Neural cell (in vitro differentiated cells): ENCODE data around the gene UROC1. TPM values are rescaled to one million over a fixed set of nuclear protein-coding genes. Genes with fewer than 3 reads are reported as not detected.

ENCODE experiments used
- H2AFZ ChIP-seq: fragments of 200-600, 300-800 bp; sonication (generic), shearing (Covaris generic); 2 replicates; pipeline ENCODE4 v1.6.0; 2014; ENCODE audit warnings: low read depth, mild to moderate bottlenecking, antibody characterized with exemption, low read length, moderate library complexity
- H3F3A ChIP-seq: fragments of 200-600 bp; shearing (Covaris generic); 2 replicates; pipeline ENCODE4 v1.6.1; 2016; ENCODE audit warnings: mild to moderate bottlenecking, moderate library complexity, mixed read lengths, antibody characterized with exemption, low read length; ENCODE audit not compliant: insufficient read depth, poor library complexity, severe bottlenecking
- H3K27ac ChIP-seq: fragments of 200-600, 300-800 bp; sonication (generic), shearing (Covaris generic); 2 replicates; pipeline ENCODE4 v1.5.1; 2014; ENCODE audit warnings: mild to moderate bottlenecking, low read length, moderate library complexity
- H3K27me3 ChIP-seq: fragments of 300-800, 200-600 bp; sonication (generic), shearing (Covaris generic); 2 replicates; pipeline ENCODE4 v1.6.0; 2014; ENCODE audit warnings: mild to moderate bottlenecking, low read depth, low read length, moderate library complexity; ENCODE audit not compliant: insufficient read depth
- H3K36me3 ChIP-seq: fragments of 300-800, 200-600 bp; sonication (generic), shearing (Covaris generic); 2 replicates; pipeline ENCODE4 v1.5.1; 2014; ENCODE audit warnings: mild to moderate bottlenecking, antibody characterized with exemption, low read length, moderate library complexity; ENCODE audit not compliant: insufficient read depth
- H3K4me2 ChIP-seq: fragments of 300-800, 200-600 bp; sonication (generic), shearing (Covaris generic); 2 replicates; pipeline ENCODE4 v1.6.0; 2014; ENCODE audit warnings: mild to moderate bottlenecking, low read length
- H3K4me3 ChIP-seq: fragments of 300-800, 200-600 bp; sonication (generic), shearing (Covaris generic); 2 replicates; pipeline ENCODE4 v1.5.1; 2014; ENCODE audit warnings: mild to moderate bottlenecking, low read length, moderate library complexity
- H3K79me2 ChIP-seq: fragments of 200-600 bp; shearing (Covaris generic); replicated peaks from 2 replicates; pipeline ENCODE4 v1.6.0; 2014; ENCODE audit warnings: mild to moderate bottlenecking, low read length, moderate library complexity; ENCODE audit not compliant: insufficient read depth
- H3K9ac ChIP-seq: fragments of 300-800, 200-600 bp; sonication (generic), shearing (Covaris generic); 2 replicates; pipeline ENCODE4 v1.6.1; 2016; ENCODE audit warnings: mild to moderate bottlenecking, low read length, mixed read lengths
- H3K9me2 ChIP-seq: fragments of 200-600 bp; shearing (Covaris generic); 2 replicates; pipeline ENCODE4 v1.6.1; 2016; ENCODE audit warnings: mild to moderate bottlenecking, low read length, mixed read lengths; ENCODE audit not compliant: insufficient read depth
- H3K9me3 ChIP-seq: fragments of 200-600, 300-800 bp; sonication (generic), shearing (Covaris generic); 2 replicates; pipeline ENCODE4 v1.6.1; 2016; ENCODE audit warnings: mild to moderate bottlenecking, mixed run types, low read length, moderate library complexity, mixed read lengths
- H4K20me1 ChIP-seq: fragments of 200-600 bp; shearing (Covaris generic); 2 replicates; pipeline ENCODE4 v1.6.1; 2016; ENCODE audit warnings: mild to moderate bottlenecking, mixed run types; ENCODE audit not compliant: insufficient read depth
- EP300 ChIP-seq: fragments of 450-650 bp; conservative IDR thresholded peaks from 2 replicates; pipeline ENCODE4 v1.6.1; 2014; ENCODE audit warnings: antibody characterized with exemption, mild to moderate bottlenecking, moderate library complexity; ENCODE audit not compliant: poor library complexity, severe bottlenecking
- EZH2 ChIP-seq: fragments of 200-600, 300-800 bp; shearing (Covaris generic), sonication (generic); IDR thresholded peaks from 2 replicates; pipeline ENCODE4 v1.6.1; 2014; ENCODE audit warnings: antibody characterized with exemption, low read length, borderline replicate concordance, mild to moderate bottlenecking; ENCODE audit not compliant: insufficient read depth, poor library complexity, severe bottlenecking
- MXI1 ChIP-seq: fragments of 450-650 bp; conservative IDR thresholded peaks from 2 replicates; pipeline ENCODE4 v1.6.1; 2014; ENCODE audit warnings: antibody characterized with exemption, mild to moderate bottlenecking; ENCODE audit not compliant: poor library complexity, severe bottlenecking
- POLR2AphosphoS5 ChIP-seq: IDR thresholded peaks from 2 replicates; pipeline ENCODE4 v1.6.1; 2012
- RAD21 ChIP-seq: fragments of 450-650 bp; conservative IDR thresholded peaks from 2 replicates; pipeline ENCODE4 v1.6.1; 2014; ENCODE audit warnings: antibody characterized with exemption, mild to moderate bottlenecking, moderate library complexity
- SMC3 ChIP-seq: fragments of 450-650 bp; conservative IDR thresholded peaks from 2 replicates; pipeline ENCODE4 v1.6.1; 2014; ENCODE audit warnings: antibody characterized with exemption, mild to moderate bottlenecking, moderate library complexity; ENCODE audit not compliant: poor library complexity
- TAF1 ChIP-seq: IDR thresholded peaks from 2 replicates; pipeline ENCODE4 v1.6.1; 2012; ENCODE audit warnings: low read depth
- polyA plus RNA-seq: library from polyadenylated mRNA; depleted of rRNA; stranded (reverse); fragments of >200 nt; gene quantifications from 2 replicates; pipeline ENCODE4 v1.2.3, GENCODE V29; 2014
- TF ChIP-seq, protein P1 (sequence below): fragments of 450-650 bp; IDR thresholded peaks from 2 replicates; pipeline ENCODE4 v1.5.1; 2014; ENCODE audit warnings: antibody characterized with exemption, mild to moderate bottlenecking, moderate library complexity; ENCODE audit not compliant: poor library complexity, severe bottlenecking
- TF ChIP-seq, protein P2 (sequence below): IDR thresholded peaks from 2 replicates; pipeline ENCODE4 v1.6.1; 2012; ENCODE audit warnings: borderline replicate concordance

Gene UROC1
- polyA plus RNA-seq, 1 donor from 2014 or later: not detected

DNA sequence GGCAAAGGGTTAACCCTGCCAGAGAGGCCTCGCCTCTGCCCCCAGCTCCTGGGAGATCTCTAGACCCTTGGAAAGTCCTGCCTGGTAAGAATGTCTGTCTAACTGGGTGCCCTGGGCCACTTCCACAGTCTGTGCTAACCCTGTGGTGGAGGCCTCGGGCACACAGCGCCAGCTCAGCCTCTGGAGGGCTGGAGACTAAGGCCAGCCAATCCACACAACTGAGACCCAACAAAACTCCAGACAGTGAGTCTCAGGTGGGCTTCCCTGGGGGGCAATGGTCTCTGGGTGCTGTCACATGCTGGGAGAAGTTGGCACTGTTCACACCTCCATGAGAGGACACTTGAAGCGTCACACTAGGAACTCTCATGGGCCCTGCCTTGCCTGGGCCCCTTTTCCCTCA, 61.4 kb downstream of the UROC1 start (continued):
- TF ChIP-seq MXI1: no peak

DNA sequence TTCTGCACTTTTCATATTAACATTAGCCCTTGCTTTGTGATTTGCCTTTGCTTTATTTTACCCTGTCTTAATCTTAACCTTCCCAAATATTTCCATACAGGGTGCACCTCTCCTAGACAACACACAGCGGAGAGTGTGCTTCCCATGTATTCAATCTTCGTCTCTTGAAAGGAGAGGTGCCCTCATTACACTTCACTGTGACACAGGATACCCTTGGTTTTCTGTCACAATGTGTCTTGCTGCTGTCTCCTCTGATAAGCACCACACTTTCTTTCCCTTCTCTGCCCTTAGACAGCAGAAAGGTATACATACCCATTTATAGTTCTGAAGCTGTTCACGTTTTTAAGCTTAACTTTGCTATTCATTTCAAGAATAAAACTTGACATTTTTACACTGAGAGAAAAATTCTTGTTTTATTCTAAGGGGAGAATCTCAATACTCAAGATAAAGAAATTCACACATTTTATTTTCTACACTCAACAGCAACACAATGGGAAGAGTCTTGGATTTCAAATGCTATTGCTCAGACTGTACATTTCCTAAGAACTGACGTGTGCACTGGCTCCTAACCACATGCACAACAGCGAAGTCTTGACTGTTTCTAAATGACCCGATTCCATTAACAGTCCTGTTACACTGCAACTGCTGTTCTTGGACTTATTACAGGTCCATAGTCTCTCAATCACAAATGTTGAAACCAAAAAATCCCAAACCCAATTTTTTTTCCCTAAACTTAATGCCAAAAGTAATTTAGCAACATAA, 63.0 kb downstream of the UROC1 start:
- Histone ChIP-seq H3K9ac (no peak overlapping the region), H4K20me1 (no peaks in the 10 kb centered on the region), H3K36me3 (peaks cover 13% of the 10 kb centered on the region), H3K79me2 (peaks cover 3% of the 10 kb centered on the region), H3K27me3 (no peaks in the 10 kb centered on the region), H3F3A (no peaks in the 10 kb centered on the region), H3K4me3 (no peak overlapping the region), H3K9me2 (no peaks in the 10 kb centered on the region), H3K4me2 (no peak overlapping the region), H3K27ac (no peak overlapping the region), H2AFZ (no peak overlapping the region), H3K9me3 (no peaks in the 10 kb centered on the region)
- TF ChIP-seq RAD21 (no peak), MXI1 (no peak), EP300 (no peak), TAF1 (no peak), POLR2AphosphoS5 (no peak), EZH2 (no peak), SMC3 (no peak)
- TF ChIP-seq, protein P1, sequence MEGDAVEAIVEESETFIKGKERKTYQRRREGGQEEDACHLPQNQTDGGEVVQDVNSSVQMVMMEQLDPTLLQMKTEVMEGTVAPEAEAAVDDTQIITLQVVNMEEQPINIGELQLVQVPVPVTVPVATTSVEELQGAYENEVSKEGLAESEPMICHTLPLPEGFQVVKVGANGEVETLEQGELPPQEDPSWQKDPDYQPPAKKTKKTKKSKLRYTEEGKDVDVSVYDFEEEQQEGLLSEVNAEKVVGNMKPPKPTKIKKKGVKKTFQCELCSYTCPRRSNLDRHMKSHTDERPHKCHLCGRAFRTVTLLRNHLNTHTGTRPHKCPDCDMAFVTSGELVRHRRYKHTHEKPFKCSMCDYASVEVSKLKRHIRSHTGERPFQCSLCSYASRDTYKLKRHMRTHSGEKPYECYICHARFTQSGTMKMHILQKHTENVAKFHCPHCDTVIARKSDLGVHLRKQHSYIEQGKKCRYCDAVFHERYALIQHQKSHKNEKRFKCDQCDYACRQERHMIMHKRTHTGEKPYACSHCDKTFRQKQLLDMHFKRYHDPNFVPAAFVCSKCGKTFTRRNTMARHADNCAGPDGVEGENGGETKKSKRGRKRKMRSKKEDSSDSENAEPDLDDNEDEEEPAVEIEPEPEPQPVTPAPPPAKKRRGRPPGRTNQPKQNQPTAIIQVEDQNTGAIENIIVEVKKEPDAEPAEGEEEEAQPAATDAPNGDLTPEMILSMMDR: no peak
- TF ChIP-seq, protein P2, sequence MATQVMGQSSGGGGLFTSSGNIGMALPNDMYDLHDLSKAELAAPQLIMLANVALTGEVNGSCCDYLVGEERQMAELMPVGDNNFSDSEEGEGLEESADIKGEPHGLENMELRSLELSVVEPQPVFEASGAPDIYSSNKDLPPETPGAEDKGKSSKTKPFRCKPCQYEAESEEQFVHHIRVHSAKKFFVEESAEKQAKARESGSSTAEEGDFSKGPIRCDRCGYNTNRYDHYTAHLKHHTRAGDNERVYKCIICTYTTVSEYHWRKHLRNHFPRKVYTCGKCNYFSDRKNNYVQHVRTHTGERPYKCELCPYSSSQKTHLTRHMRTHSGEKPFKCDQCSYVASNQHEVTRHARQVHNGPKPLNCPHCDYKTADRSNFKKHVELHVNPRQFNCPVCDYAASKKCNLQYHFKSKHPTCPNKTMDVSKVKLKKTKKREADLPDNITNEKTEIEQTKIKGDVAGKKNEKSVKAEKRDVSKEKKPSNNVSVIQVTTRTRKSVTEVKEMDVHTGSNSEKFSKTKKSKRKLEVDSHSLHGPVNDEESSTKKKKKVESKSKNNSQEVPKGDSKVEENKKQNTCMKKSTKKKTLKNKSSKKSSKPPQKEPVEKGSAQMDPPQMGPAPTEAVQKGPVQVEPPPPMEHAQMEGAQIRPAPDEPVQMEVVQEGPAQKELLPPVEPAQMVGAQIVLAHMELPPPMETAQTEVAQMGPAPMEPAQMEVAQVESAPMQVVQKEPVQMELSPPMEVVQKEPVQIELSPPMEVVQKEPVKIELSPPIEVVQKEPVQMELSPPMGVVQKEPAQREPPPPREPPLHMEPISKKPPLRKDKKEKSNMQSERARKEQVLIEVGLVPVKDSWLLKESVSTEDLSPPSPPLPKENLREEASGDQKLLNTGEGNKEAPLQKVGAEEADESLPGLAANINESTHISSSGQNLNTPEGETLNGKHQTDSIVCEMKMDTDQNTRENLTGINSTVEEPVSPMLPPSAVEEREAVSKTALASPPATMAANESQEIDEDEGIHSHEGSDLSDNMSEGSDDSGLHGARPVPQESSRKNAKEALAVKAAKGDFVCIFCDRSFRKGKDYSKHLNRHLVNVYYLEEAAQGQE: no peak

DNA sequence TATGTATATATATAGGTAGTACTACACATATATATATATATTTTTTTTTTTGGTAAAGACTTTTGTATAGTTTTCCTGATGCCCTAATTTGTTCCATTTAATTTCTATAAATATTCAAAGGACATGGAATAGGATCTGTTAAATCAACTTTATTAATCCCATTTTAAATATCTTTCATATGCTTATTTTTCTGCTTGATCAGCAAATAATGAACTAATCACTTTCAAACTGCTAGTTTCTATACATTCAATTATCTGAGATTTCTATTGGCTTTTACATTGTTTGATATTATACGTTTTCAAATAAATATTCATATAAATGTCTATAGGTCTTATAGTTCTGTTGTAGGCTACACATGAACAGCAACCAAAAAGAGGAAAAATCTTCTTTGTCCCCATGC, 63.5 kb downstream of the UROC1 start:
- peaks cover 13% of the 10 kb centered on the region for H3K36me3 ChIP-seq
- H3K9ac ChIP-seq: no peak overlapping the region
- no peaks in the 10 kb centered on the region for H3F3A ChIP-seq
- no peaks in the 10 kb centered on the region for H3K27me3 ChIP-seq
- H4K20me1 ChIP-seq: no peaks in the 10 kb centered on the region
- no peak overlapping the region for H3K4me2 ChIP-seq
- no peak overlapping the region for H2AFZ ChIP-seq
- no peak overlapping the region for H3K4me3 ChIP-seq
- H3K9me2 ChIP-seq: no peaks in the 10 kb centered on the region
- H3K9me3 ChIP-seq: no peaks in the 10 kb centered on the region
- TF ChIP-seq MXI1: no peak
- TF ChIP-seq EZH2: no peak
- no peak for TF ChIP-seq TAF1
- no peak for TF ChIP-seq EP300
- TF ChIP-seq, protein P1: no peak
- TF ChIP-seq, protein P2: no peak
- no peak for TF ChIP-seq POLR2AphosphoS5
- TF ChIP-seq RAD21: no peak
- no peak for TF ChIP-seq SMC3
- H3K27ac ChIP-seq: no peak overlapping the region
- H3K79me2 ChIP-seq: peaks cover 3% of the 10 kb centered on the region
